ENCODE results near the gene CECR2.

- TF ChIP-seq, protein P1, sequence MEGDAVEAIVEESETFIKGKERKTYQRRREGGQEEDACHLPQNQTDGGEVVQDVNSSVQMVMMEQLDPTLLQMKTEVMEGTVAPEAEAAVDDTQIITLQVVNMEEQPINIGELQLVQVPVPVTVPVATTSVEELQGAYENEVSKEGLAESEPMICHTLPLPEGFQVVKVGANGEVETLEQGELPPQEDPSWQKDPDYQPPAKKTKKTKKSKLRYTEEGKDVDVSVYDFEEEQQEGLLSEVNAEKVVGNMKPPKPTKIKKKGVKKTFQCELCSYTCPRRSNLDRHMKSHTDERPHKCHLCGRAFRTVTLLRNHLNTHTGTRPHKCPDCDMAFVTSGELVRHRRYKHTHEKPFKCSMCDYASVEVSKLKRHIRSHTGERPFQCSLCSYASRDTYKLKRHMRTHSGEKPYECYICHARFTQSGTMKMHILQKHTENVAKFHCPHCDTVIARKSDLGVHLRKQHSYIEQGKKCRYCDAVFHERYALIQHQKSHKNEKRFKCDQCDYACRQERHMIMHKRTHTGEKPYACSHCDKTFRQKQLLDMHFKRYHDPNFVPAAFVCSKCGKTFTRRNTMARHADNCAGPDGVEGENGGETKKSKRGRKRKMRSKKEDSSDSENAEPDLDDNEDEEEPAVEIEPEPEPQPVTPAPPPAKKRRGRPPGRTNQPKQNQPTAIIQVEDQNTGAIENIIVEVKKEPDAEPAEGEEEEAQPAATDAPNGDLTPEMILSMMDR (conservative IDR thresholded peaks at IDR 0.05 in 1 of 2, IDR thresholded peaks at IDR 0.05 in 1 of 2; ENCODE audit: extremely low read depth in 1 of 2, insufficient read depth in 1 of 2, low read depth in 1 of 2, low read length in 2 of 2), result no peak
- no peak for TF ChIP-seq EZH2 (IDR thresholded peaks at IDR 0.05; ENCODE audit: borderline replicate concordance, low read length)
Observed at GRCh38 chr22:17403906-17404305, 34.6 kb downstream of the CECR2 start.
